GM21515 (cell line): ENCODE data around the gene DMBX1.

Source experiments
- ATAC-seq: cut with Tn5 transposase; IDR thresholded peaks from one replicate; pipeline ENCODE4 v1.9.1; 2021; ENCODE audit not compliant: unreplicated experiment

The DMBX1 gene

DNA sequence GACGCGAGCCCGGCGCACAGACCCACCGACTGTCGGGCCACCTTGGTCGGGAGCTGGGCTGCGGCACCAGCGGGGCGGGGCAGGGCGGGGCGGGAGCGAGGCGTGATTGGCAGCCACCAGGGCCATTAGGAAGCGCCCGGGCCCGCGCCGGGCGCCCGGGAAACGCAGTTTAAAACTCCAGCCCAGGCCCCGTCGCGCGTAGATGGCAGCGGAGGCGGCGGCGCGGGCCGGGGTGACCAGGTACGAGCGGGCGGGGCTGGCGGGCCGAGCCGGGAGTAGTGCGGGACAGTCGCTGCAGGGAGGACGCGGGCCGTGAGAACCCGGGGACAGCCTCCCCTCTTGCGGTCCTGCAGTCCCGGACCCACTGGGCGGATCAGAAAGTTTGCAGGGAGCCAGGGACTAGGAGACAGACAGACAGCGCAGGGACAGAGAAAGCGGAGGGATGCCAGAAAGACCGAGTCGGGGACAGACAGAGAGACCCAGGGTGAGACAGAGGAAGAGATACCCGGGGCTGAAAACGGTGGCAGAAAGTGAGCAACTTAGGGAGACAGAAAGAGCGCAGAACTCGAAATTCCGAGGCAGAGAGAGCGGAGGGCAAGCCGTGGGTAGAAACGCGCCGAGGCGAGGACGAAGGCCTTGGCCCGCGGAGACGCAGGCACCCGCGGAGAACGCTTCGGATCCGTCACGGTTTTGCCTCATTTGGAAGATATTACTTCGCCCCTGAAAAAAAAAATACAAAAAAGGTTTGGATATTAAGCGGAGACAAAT, at the start of gene DMBX1:
Gene DMBX1, plus strand, starts transcription at position 199 of the 768 bp plus-strand sequence. CDS start 17,175 bp downstream, outside the sequence.
- ATAC-seq, result no peak

DNA sequence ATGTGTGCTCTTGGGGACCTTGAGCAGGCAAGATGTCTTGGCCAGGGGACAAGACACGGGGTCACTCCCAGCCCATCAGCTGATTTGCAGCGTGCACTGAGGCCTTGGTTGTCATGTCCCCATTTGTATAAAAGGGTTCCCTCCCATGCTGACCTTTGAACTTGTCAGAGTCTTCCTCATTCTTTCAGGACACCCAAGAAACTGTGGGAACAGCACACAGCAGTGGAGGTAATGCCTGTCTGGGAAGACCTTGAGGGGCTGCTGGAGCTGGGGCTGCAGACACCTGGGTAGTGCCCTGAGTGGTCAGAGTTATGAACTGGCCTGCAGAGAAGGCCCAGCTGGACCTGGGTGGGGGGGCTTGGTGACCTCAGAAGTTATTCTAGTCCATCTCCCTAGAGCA, 49.2 kb upstream of the DMBX1 start:
- no peak for ATAC-seq

DNA sequence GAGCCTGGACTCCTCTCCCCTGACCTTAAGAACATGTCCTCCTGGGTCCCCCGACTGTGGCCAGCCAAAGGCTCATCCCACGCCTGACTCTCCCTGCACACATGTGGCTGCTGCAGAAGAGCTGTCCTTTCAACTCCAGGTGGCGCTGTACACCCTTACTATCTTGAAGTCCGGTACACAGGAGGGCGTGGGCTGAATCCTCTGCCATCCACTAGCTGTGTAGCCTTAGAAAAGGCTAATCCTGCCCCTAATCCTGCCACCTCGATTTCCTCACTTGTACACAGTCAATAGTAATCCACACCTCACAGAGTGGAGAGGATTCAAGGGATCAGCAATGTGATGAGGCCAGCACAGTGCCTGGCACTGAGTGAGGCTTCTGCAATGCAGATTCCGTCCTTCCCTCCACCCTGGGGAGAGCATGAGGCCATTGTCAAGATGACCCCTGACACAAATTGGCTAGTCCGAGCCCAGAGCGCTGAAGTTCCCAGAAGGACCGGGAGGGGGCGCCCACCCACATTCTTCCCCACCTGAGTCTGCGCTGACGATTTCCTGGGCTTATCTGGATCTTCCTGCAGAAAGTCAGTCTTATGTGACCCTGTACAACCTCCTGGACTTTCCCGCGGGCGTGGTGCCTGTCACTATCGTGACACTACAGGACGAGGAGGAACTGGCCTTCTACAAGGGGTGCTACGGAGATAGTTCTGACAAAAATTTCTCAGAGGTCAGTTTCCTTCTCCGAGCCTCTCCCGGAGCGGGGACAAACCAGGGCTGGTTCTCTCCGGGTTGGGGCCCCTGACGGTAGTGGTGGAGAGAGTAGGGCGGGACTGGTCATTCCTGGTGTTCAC, 47.1 kb upstream of the DMBX1 start:
- no peak for ATAC-seq

DNA sequence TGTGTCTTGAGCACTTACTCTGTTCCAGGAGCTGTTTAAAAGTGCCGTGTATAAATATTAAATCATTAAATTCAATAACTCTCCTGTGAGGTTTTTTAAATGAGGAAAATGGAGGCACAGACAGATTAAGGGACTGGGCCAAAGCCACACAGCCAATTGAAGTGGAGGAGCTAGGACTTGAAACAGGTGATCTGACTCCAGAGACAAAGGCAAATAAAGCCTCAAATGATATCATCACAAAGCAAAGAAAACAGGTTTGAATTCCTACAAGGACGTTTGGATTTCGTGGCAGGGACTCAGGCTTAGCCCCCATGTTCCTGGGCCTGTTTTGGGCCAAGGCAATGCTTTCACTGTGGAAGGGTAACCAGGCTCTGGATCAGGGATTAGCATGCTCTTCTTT, 45.2 kb upstream of the DMBX1 start:
- ATAC-seq, result no peak

DNA sequence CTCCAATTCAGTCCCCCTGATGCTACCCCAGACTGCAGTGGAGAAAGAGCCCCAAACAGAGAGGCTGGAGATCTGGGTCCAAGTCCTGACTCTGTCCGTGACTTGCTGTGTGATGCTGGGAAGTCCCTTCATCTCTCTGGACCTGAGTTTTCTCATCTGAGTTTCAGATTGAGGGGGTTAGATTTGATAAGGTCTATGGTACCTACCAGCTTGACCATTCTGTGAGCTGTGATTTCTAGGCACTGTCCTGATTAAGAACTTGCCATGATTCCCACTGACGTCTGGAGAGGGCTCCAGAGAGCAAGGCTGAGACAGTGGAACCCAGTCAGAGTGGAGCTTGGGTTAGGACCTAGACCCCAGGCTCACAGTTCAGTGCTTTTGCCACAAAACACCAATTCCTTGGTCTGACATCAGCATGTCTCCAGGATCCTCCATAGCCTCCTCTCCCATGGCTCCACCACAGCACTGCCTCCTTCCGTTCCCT, 43.8 kb upstream of the DMBX1 start:
- no peak for ATAC-seq

DNA sequence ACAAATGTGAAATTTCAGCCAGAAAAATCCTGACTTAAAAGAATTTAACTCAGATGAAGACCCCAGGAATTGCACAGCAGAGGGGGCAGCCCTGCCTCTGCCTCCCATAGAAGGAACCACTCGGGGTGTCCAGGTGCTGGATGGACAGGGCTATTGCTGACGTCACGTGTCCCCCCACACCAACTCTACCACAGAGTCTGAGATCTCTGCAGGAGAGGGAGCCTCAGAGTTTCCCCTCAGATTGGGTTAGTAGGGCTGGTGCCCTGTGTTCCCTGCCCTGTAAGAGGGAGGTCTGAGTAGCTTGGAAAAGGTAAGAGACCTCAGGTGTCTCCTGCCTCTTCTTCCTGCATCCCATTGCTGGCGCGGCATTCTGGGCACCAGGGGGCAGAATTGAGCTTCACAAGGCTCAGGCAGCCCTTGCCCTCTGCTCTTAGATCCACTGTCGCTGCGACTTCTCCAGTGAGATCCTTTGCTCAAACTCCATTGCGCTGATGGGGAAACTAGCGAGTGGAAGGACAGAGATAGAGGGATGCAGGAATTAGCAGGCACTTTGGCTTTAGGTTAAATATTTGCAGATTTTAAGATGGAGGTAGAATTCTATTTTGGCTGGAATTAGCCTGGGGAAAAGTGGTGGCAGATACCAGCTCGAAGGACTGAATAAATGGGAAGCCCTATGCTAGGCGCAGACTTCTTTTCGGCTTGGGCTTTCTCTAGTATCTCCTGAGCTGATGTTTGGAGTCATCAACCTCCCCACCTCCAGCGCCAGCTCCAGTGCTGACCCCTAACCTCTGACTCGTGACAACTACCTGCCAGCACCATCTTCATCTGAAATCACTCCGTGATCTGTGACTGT, 42.8 kb upstream of the DMBX1 start:
- ATAC-seq, result no peak

DNA sequence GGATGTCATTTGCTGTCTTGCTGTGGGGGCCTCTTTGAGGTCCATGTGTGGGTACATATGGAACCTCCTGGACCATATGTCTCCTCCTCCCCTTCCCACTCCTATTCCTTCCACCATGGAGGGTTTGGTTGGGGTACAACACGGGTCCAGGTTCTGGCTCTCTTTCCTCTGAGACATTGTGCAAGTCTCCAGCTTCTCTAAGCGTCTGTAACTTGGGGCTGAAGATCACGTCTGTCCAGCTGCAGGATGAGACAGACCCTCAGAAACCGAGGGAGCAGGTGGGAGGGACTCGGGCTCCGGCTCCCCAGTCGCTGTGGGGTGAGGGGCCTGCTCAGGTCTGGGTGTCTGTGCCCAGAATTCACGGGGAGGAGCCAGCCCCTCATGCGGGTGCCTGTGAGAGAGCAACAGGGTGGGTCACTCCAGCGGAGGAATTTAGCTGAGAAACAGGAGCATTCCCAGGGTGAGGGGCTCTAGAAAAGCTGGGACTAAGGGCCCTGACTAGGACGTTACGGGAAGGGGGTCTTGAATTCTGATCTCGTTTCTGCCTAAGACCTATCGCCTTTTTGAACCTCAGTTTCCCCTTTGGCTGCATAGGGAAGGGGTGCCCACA, 42.0 kb upstream of the DMBX1 start:
- ATAC-seq, result no peak

DNA sequence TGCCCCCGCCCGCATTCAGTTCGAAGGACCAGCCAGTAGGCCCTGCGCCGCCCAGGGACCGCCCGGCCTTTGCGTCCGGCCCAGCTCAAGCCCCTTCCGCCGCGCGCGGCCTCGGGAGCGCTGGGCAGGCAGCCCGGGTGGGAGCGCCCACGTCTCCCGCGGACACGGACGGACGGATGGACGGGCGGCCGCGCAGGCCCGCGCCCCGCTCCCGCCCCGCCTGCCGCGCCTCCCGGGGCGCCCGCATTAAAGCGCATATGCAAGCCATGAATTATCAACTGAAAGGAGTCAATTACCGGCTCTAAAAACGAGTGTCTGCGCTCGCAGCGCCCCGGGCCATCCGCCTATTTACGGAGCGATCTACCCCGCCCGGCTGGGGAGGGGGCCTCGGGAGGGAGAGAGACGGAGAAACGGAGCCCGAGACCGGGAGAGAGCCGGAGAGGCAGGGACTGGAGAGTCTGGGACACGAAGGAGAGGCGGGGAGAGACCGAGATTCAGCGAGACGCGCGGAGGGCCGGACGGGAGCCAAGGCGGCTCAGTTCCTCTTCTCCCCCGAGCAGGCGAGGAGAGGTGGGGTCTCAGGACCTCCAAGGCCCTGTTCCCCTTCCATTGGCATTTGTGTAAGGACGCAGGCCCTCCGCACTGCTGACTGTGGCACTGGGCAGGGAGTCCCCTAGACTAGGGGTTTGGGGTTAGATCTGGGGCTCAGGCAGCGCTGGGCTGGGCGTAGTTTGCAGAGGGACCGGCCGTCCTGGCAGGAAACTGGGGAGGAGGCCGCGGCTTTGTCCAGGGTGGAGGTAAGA, 41.3 kb upstream of the DMBX1 start:
- no peak for ATAC-seq

DNA sequence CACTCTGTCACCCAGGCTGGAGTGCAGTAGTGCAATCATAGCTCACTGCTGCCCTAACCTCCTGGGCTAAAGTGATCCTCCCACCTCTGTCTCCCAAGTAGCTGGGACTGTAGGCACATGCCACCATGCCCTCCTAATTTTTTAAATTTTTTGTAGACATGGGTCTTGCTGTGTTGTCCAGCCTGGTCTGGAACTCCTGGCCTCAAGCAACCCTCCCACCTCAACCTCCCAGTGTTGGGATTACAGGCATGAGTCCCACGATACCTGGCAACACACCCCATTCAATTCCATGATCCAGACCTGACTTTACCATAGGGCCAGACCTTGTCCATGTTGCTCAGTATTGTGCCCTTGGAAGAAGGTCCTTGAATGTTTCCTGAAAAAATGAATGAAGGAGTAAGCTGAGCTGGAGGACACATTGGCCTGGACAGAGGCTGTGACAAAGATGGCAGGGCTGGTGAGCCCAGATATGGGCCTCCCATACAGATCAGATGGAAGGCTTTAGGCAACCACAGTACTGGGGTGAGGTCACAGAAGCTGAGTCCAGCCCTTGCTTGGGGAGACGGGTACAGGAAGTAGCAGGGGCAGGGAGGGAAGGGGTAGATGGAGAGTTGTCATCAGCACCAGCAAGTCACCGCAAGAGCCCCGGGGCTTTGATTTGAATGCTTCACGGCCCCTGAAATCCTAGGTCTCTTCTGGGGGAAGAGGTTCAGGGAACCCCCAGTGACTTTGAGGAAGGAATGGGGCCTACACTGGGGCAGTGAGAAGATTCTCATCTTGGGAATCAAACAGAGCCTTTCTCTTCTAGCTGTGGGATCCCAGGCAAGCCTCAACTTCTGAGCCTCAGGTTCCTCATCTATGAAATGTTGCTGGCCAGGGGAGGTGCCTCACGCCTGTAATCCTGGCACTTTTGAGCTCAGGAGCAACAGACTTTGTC, 40.1 kb upstream of the DMBX1 start:
- ATAC-seq, result no peak

DNA sequence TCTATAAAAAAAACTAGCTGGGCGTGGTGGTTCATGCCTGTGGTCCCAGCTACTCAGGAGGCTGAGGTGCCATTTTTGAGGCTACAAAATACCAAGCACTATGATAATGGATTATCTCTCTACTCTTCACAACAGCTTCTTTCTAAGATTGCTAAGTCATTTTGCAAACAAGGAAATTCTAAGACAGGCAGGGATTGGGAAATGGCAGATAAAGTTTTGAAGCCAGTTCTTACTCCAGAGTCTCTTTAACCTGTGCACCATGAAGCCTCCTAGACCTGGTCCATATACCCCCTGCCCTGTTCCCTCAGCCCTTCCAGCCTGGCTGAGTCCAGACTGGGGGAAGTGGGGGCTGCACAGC, 39.5 kb upstream of the DMBX1 start:
- ATAC-seq, result no peak

DNA sequence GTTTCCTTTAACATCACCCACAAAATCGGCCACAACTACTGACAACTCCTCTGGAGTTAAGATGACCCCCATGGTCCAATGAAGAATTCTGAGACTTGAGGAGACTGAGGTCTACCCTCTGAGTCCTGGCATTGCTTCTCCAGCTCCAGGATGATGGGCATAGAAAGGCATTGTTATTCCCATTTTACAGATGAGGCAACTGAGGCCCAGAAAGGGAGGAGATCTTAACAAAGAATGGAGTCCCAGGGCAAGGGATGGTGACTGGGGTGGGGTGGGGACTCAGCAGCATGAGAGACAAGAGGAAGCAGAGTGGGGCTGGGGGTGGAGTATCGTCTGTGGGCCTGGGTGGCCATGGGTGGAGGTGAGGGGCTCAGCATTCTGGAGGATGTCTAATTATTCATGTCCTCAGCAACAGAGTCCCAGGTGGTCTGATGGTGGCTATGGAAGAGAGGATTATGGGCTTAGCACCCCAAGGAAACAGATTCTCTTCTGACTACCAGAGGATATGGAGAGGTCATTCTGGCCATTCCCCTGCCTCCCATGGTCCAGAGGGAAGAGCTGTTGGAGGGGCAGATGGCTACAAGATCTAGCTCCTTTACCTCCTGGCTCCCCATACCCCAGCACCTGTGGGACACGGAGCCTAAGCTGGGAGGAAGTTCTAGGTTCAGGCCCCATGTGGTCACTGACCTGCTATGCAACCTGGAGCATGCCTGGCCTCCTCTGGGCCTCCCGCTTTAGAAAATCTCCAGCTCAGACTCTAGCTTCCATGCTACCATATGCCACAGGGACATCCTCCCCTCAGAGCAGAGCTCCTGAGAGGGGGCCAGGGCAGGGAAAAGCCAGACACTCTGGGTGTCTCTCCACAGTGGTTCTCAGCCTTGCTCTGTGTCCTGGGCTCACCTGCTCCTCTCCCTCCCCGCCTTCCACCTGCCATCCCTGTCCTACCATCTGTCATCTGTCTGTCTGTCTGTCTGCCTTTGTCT, 37.4 kb upstream of the DMBX1 start:
- ATAC-seq, result no peak

DNA sequence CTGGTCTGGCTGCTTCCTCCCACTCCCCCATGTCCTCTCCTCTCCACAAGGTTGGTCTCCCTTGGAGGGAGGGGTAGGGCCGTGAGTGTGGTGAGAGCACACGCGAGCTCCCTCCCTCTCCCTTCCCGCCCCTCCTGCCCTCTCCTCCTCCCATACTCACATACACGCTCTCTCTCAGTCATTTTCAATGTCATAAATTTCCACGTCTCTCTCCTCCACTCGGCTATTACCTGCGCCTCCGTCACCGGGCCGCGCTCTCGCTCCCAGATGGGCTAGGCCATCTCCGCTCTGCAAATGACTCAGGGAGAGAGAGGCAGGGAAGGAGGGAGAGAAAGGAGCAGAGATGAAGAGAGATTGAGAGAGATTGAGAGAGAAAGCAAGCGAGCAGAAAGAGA, 36.7 kb upstream of the DMBX1 start:
- no peak for ATAC-seq

DNA sequence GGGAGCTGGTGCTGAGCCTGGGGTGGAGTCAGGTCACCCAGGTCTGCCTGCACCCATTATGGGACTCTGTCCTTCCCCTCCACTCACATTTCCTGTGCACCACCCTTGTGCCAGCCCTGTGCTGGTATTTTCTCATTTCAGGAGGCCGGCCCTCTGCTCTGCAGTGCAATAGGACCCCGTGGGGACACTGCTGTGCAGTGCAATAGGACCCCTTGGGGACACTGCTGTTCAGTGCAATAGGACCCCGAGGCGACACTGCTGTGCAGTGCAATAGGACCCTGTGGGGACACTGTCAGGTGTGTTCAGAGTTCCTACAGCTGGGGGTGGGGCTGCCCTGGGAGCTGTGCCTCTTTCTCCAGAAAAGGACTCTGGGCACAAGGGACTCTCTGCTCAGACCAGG, 36.2 kb upstream of the DMBX1 start:
- ATAC-seq, result no peak

DNA sequence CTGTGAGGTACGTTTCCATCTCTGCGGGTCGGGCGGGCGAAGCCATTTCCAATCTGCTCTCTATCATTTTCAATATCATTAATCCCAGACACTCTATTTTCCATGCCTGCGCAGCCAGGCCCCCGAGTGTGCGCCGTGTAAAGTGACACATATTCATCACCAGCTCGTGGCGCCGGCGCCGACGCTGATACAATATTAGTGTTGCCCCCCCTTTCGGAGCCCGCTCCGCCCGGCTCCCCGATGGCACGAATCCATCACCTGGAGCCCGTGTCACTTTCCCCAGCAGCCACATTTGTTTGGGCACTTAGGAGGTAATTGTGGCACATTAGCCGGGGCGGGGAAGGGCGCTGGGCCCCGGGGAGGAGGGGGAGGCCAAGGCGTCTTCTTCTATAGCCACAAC, 33.7 kb upstream of the DMBX1 start:
- no peak for ATAC-seq

DNA sequence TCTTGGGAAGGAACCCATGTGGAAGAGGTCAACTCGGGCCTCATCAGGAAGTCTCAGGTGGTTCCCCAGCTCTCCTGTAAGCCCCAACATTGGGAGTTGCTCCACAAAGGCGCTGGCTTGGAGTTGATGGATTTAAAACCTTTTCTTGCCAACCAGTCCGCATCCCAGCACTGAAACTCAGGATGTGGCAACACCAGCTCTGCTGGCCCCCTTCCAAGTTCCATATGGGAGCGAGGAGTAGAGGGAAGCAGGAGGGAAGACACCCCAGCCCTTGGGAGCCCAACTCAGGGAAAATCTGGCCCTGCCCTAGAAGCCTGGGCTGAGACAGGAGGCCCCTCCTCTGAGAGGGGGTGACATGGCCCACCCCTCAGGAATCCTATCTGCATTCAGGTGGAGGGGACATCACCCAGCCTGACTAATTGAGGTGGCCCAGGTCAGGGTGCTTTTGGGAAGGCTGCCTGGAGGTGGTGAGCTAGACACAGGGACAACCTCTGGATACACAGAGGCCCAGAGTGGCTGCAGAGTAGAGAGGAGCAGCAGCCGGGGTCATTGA, 33.1 kb upstream of the DMBX1 start:
- ATAC-seq, result no peak

DNA sequence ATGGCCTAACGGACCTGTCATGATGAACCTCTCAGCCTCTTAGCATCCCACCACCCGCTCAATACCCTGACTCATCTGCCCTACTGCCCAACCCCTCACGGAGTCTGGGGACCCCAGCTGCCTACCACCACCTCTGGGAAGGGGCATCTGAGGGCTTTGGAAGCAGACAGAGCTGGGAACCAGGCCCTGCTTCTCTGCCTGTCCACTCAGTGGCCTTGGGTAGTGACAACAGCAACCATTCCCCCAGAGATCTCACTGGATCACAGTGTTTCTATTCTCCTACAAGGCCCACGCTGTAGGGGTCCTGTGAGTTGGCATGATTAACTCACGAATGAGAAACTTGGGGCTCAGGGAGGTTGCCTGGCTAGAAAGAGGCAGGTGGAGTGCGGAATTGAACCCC, 32.5 kb upstream of the DMBX1 start:
- ATAC-seq, result no peak

DNA sequence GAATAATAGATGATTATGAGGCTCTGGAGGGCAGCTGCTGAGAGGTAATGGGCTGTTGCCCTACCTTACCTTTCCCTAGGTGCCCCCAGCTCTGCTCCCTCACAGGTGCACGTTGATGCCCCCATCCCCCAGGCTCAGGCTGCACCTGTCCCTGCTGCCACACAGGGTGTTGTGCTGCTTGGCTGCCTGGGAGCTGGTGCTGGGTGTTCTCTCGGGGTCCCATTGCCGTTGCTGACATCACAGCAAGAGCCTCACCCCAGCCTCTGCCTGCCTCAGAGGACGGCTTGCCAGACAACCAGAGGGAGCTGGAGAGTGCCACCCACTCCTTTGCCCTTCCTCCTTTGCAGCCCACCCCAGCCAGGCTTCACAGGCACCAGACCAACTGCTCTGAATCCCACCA, 31.4 kb upstream of the DMBX1 start:
- ATAC-seq, result no peak

DNA sequence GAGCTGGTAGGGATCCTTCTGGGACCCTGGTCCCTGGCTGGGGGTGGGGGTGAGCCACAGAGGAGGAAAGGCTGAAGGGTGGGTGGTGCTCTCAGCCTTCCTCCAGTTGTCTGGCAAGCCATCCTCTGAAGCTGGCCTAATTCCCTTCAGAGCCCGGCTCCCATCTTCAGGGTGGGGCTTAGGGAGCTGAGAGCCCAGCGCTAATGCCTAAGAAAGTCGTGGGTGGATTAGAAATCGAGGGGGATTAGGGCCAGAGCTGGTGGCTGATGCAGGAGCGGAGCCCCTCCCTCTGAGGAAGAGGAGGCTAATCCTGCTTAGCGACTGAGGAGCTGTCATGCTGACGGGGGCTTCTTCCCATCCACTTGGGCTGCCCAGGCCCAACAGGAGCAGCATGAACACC, 30.8 kb upstream of the DMBX1 start:
- no peak for ATAC-seq
